ENCODE data around the gene ADSL.

Gene ADSL

DNA sequence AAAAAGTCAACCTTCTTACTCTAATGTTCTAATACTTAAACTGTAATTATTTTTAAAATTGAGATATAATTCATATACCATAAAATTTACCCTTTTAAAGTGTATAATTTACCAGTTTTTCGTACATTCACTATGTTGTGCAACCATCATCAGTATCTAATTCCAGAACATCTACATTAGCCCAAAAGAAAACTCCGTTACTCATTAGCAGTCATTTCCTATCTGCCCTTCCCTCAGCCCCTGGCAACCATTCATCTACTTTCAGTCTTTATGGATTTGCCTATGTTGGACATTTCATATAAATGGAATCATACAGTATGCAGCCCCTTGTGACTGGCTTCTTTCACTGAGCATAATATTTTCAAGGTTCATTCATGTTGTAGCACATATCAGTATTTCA, 46.3 kb downstream of the ADSL start:
- Histone ChIP-seq H3K9me2 (replicated peaks; ENCODE audit: insufficient read depth, low read length) (no peaks in the 10 kb centered on the region), H3K79me2 (ENCODE audit: low read length) (peaks cover 10% of the 10 kb centered on the region; the same call in 1 of the 2 replicates), H3K27ac (ENCODE audit: low read length) (no peak overlapping the region), H3K9ac (ENCODE audit: low read length) (no peak overlapping the region), H2AFZ (ENCODE audit: low read length) (no peak overlapping the region), H3K9me3 (replicated peaks; ENCODE audit: insufficient read depth, low read length) (no peaks in the 10 kb centered on the region), H4K20me1 (ENCODE audit: insufficient read depth, low read length) (no peaks in the 10 kb centered on the region), H3K36me3 (replicated peaks; ENCODE audit: insufficient read depth, low read length) (no peaks in the 10 kb centered on the region), H3K4me1 (ENCODE audit: low read length) (no peaks in the 10 kb centered on the region), H3K4me3 (ENCODE audit: low read length) (no peak overlapping the region), H3K4me2 (ENCODE audit: low read depth, low read length) (no peak overlapping the region), H3F3A (ENCODE audit: insufficient read depth, low read length) (no peaks in the 10 kb centered on the region), H3K27me3 (replicated peaks; ENCODE audit: insufficient read depth, low read length) (no peaks in the 10 kb centered on the region)
- DNase-seq: no peak
- TF ChIP-seq EZH2 (optimal IDR thresholded peaks at IDR 0.05; ENCODE audit: low read depth, low read length) (no peak), EZH2phosphoT487 (IDR thresholded peaks at IDR 0.05; ENCODE audit: low read length) (no peak)
- TF ChIP-seq, protein P1, sequence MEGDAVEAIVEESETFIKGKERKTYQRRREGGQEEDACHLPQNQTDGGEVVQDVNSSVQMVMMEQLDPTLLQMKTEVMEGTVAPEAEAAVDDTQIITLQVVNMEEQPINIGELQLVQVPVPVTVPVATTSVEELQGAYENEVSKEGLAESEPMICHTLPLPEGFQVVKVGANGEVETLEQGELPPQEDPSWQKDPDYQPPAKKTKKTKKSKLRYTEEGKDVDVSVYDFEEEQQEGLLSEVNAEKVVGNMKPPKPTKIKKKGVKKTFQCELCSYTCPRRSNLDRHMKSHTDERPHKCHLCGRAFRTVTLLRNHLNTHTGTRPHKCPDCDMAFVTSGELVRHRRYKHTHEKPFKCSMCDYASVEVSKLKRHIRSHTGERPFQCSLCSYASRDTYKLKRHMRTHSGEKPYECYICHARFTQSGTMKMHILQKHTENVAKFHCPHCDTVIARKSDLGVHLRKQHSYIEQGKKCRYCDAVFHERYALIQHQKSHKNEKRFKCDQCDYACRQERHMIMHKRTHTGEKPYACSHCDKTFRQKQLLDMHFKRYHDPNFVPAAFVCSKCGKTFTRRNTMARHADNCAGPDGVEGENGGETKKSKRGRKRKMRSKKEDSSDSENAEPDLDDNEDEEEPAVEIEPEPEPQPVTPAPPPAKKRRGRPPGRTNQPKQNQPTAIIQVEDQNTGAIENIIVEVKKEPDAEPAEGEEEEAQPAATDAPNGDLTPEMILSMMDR (IDR thresholded peaks at IDR 0.05; ENCODE audit: low read length): no peak

DNA sequence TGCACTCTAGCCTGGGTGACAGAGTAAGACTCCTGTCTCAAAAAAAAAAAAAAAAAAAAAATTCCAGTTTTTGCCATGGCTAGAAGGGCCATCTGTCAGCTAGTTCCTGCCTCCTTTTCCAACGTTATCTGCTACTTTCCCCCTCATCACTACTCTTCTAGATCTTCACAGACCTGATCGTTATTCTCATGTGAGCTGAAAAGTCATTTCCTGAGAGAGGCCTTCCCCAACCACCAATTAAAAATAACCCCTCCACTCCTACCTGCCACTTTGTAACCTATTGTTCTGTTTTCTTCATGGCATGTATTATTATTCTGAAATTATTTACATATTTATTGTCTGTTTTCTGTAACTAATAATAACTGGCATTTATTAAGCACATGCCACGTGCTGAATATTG, 48.3 kb downstream of the ADSL start:
- Histone ChIP-seq H3F3A (ENCODE audit: insufficient read depth, low read length) (no peaks in the 10 kb centered on the region), H3K4me2 (ENCODE audit: low read depth, low read length) (no peak overlapping the region), H3K27me3 (replicated peaks; ENCODE audit: insufficient read depth, low read length) (no peaks in the 10 kb centered on the region), H3K4me3 (ENCODE audit: low read length) (no peak overlapping the region), H4K20me1 (ENCODE audit: insufficient read depth, low read length) (no peaks in the 10 kb centered on the region), H3K27ac (ENCODE audit: low read length) (no peak overlapping the region), H3K36me3 (replicated peaks; ENCODE audit: insufficient read depth, low read length) (no peaks in the 10 kb centered on the region), H3K9me3 (replicated peaks; ENCODE audit: insufficient read depth, low read length) (no peaks in the 10 kb centered on the region), H3K79me2 (ENCODE audit: low read length) (no peaks in the 10 kb centered on the region), H3K9ac (ENCODE audit: low read length) (no peak overlapping the region), H2AFZ (ENCODE audit: low read length) (no peak overlapping the region), H3K9me2 (replicated peaks; ENCODE audit: insufficient read depth, low read length) (no peaks in the 10 kb centered on the region), H3K4me1 (ENCODE audit: low read length) (no peaks in the 10 kb centered on the region)
- DNase-seq: no peak
- TF ChIP-seq EZH2 (optimal IDR thresholded peaks at IDR 0.05; ENCODE audit: low read depth, low read length): no peak
- TF ChIP-seq, protein P1 (IDR thresholded peaks at IDR 0.05; ENCODE audit: low read length): no peak

DNA sequence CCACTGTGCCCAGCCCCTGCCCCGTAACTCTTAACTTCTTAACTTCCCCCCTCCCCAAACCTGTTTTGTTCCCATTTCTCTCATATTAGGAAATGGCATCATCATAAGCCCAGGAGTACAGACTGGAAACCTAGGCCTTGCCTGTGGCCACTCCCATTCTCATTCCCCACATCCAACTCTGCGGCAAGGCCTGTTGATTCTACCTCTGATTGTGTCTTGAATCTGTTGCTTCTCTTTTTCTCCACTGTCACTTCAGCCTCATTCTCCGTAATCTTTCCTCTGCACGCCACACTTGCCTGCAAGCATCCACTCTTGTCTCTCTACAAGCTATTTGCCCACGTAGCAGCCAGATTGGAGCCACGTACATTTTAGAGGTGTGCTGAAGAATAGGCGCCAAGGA, 49.3 kb downstream of the ADSL start:
- Histone ChIP-seq H2AFZ (ENCODE audit: low read length) (no peak overlapping the region), H3K4me2 (ENCODE audit: low read depth, low read length) (no peak overlapping the region), H3K9me2 (replicated peaks; ENCODE audit: insufficient read depth, low read length) (no peaks in the 10 kb centered on the region), H3K36me3 (replicated peaks; ENCODE audit: insufficient read depth, low read length) (no peaks in the 10 kb centered on the region), H3K4me1 (ENCODE audit: low read length) (no peaks in the 10 kb centered on the region), H3K79me2 (ENCODE audit: low read length) (no peaks in the 10 kb centered on the region), H3K27me3 (replicated peaks; ENCODE audit: insufficient read depth, low read length) (no peaks in the 10 kb centered on the region), H3K27ac (ENCODE audit: low read length) (no peak overlapping the region), H3K9ac (ENCODE audit: low read length) (no peak overlapping the region), H4K20me1 (ENCODE audit: insufficient read depth, low read length) (no peaks in the 10 kb centered on the region), H3K4me3 (ENCODE audit: low read length) (no peak overlapping the region), H3K9me3 (replicated peaks; ENCODE audit: insufficient read depth, low read length) (no peaks in the 10 kb centered on the region), H3F3A (ENCODE audit: insufficient read depth, low read length) (no peaks in the 10 kb centered on the region)
- TF ChIP-seq EZH2 (optimal IDR thresholded peaks at IDR 0.05; ENCODE audit: low read depth, low read length) (no peak), EZH2phosphoT487 (IDR thresholded peaks at IDR 0.05; ENCODE audit: low read length) (no peak)
- TF ChIP-seq, protein P1 (IDR thresholded peaks at IDR 0.05; ENCODE audit: low read length): no peak
- no peak for DNase-seq
